Stimulated activated CD4-positive, alpha-beta T cell treated with anti-CD3 and anti-CD28 coated beads, Interleukin-1b, Interleukin-23, amount 100 ng/mL, for 24 hours (primary cell): ENCODE measurements around the gene HPCAL1.

Source experiments
- DNase-seq, 4 experiments: peaks; one replicate each; pipeline ENCODE4 v3.0.0-alpha.2; 2020; ENCODE audit warnings: low read depth in 4 of 4, low spot score in 1 of 4

HPCAL1 gene

DNA sequence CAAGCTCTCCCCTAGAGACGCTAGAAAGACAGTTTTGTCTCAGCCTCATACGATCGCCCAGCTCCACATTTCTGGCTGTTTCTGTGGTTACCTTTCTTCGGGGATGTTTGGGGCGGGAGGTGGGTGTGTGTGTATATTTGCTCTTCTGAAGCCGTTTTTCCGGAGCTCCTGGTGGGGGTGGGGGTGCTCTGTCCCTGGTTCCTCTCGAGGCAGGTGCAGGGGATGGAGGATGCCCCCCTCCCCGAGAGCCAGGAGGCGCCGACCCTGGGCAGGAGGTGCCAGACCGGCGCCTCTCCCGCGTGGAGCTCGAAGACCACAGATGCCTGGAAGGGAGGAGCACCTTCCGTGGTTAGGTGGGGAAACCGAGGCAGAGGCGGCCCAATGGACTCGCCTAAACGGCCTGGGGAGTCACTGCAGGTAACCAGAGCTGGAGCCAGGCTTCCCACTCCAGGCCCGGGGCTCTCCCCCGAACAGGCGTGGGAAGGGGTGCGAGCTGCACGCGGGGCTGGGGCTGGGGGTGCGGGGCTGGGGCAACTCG is 694 bp upstream of the HPCAL1 start:
- DNase-seq = no peak

DNA sequence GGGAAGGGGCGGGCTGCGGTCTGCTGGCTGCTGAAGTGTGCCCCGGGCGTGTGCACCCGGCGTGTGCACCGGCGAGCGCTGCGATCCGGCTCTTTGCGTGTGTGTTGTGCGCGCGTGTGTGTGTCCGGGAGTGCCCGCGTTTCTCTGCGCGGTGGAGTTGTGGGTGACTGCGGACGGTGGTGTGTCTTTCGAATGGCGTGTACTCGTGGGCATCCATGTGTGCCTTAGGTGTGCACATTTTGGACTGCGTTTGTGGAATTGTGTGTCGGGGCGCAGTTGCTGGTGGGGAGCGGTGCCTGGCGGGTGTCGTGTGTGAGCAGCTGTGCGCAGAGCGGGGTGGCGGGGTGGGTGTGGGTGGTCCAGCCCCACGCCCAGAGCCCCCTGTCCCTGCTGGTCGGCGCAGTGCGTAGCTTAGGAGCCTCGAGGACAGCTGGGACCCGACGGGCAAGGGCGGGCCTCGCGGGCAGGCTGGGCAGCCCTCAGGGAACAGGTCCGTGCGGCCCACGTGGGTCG is 533 bp downstream of the HPCAL1 start:
- DNase-seq = peak in 1 of 4 experiments; percentile 17

DNA sequence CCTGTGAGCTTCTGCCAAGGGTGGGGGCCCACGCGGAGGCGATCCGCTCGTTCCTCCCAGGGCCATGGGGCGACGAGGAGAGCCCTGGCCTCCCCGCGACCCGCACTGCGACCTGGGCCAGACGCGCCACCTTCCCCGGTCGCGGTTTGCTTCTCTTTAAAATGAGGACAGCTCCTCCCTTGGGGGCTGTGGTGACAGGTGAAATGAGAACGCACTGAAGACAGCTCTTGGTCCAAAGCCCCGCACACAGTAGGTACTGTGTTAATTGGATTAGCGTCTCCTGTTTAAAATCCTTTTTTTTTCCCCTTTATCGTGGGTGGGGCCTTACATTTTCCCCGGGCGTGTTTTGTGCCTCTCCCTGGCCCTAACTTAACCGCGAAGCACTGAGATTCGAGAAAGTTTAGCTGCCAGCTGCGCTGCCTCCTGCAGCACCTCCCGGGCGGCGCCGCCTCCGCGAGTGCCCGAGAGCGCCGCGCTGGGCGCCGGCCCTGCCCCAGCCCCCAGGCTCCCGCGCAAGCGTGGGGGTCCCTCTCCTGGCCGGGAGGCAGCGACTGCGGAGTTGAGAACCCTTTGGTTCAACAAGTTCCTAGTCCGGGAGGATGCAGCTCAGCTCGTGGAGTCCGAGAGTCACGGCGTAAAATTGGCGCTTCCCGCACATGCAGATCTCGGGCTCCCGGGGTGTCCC is 1.1 kb downstream of the HPCAL1 start:
- peak in 3 of 4 experiments; percentile 11 to 19 (median 16) for DNase-seq

DNA sequence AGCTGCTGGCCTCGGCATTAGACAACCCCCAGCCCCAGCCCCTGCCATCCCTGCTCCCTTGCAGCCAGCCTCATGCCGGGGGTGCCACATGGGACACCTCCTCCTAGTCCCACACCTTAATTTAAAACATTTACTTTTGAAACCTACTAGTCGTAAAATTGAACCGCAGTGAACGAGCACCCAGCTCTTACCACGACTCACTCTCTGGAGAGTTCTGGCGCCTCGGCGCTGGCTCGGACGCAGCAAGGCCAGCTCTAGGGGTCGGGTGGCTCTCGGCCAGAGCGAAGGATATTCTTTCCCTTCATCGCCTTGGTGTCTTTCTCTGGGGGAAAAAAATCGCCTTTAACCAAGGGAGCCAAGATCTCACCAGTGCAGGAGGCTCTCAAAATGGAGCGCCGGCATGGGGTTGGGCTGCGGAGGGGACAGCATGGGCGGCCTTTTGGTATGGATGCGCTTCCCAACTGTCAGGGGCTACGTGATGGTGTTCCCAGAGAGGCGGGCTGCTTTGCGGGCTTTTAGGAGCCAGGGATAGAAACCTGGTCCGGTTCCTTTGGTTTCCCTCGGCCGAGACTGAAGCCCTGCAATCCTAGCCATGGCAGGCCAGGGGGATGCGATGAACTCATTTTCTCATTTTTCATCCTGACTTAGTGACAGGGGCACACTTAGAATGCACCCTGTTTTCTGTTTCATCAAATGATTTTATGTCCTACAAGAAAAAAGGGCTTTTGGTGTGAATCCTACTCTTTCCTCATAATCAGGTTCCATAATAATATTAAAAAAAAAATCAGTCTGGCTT is 2.0 kb downstream of the HPCAL1 start:
- no peak for DNase-seq

DNA sequence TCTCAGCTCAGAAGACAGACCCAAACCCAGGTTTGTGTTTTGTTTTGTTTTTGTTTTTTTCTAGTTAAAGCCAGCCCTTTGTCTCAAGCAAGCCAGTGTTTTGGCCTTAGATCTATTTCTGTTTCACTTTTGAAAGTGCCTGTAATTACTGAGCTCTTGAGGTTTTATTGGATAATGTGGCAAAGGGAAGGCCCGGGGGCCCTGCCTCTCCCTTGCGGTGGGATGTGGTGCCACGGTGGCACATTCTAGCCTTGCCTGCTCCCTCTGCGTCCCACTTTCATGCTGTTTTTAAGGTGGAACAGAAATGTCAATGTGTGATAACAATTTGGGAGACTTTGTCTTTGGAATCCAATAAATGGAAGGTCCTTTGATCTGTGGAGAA is 2.5 kb downstream of the HPCAL1 start:
- DNase-seq = no peak

DNA sequence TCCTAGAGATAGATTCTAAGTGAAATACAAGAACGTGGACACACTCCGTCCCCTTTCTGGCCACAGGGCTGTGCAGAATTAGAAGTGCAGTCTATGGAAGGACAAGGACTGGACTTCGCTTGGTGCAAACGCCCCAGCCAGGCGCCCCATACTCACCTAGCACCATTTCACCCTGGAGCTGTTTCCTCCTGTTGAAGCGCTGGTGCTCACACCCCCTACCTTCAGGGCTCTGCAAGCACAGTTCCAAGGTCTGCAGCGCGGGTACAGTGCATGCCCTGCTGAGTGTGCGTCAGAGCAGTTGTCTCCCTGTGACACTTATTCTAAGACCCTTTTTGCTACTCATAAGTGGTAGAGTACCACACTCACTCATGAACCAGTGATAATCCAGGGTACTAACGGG is 3.0 kb downstream of the HPCAL1 start:
- DNase-seq = peak in 1 of 4 experiments; percentile 31

DNA sequence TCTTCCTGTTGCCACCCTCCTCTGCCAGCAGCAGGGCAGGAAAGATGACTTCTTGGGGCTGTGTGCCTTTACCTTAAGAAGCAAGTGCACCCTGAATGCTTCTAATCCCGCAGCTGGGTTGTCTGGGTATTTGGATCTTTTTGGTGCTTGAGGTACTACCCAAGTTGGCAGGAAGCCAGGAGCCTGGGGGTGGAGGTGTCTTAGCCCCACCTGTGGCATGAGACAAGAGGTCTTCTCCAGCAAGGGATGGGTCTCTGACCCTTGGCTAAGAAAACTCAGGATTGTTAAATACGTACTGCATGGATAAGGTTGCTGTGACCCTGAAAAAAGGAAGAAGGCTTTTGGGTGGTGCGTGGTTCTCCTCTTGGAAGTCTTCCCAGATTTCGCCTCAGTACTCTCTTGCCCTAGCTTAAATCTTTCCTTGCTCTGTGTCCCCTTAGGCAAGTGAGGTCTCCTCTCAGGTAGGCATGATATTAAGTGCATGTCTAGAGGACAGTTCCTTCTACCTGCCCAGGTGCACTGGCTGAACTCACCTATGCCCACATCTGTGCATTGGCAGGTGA is 4.3 kb downstream of the HPCAL1 start:
- no peak for DNase-seq

DNA sequence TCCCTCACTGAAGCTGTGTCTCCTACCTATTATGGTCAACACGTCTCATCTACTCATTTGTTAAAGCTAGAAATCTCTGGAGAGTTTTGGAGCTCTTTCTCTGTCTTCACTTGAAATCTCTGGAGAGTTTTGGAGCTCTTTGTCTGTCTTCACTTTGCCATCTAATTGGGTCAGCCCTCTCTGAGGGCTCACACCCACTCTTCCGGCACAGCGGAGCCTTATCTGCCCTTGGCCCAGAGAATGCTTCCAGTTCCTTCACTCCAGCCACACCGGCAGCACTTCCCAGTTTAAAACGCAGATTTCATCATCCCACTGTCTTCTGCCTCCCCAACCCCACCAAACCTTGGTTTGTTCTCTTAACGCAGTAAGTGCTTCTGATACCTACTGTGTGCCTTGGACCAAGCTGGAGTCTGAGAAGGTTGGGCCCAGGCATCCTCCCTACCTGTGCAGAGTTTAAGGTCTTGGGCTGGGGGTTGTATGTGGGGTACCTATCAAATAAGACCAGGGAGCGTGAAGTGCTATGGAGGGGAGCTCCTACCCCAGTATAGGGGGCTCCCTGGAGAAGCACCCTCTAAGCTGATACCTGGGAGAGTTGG is 5.0 kb downstream of the HPCAL1 start:
- no peak for DNase-seq

DNA sequence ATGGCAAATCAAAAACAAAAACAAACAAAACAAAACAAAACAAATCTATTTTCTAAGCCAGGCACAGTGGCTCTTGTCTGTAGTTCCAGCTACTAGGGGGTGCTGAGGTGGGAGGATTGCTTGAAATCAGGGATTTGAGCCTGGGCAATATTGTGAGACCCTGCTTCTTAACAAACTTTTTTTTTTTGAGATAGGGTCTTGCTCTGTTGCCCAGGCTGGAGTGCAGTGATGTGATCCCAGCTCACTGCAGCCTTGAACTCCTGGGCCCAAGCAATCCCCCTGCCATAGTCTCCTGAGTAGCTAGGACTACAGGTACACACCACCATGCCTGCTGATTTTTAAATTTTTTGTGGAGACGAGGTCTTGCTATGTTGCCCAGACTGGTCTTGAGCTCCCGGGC is 6.2 kb downstream of the HPCAL1 start:
- no peak for DNase-seq

DNA sequence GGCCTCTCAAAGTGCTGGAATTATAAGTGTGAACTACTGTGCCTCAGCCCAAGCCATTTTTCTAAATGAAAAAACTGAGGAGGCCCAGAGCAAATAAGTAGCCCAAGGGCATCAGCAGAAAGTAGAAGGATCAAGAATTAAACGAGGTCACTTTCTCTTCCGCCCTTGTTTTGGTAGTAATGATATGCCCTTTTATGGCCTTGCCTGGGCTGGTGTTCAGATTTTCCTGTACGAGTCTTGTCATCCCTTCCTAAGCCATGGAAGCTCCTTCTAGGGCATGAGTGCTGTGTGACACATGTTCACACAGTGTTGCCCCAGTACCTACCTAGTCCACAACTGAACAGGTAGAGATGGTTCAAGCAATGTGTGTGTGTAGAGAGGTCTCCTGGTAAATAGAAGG is 6.6 kb downstream of the HPCAL1 start:
- DNase-seq = no peak

DNA sequence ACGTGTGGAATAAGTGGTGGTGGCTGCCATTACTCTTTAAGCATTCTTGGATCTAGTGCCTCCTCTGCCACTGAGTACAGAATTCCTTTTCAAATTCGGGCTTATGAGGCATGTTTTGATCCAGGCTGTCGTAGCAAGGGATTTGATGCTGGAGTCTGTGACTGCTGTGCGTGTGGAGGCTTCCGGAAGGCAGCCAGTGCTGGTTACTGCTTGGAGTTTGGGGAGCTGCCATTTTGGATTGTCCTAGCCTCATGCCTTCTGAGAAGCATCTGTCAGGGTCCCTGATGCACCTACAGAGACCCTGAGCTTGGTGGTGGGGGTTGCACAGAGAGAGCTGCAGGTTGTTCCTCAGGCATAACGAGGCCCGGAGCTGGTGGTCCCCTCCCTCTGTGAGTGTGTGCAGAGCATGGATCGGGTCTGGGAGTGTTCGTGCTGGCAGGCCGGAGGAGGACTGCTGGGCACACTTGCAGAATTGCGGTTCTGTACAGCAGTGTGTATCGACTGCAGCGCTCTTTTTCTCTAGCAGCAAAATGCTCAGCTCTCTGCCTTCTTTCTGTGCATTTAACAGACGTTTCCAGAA is 7.7 kb downstream of the HPCAL1 start:
- DNase-seq = no peak

DNA sequence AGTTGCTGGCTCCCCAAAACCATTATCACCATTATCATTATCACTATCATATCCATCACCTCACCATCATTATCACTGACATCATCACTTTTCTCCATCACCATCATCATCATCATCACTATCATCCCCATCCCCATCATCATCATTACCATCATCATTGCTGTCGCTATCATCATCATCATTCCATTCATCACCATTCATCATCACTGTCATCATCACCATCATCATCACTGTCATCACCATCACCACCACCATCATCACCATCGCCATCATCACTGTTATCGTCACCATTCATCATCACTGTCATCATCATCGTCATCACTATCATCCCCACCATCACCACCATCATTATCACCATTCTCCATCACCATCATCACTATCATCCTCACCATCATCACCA is 9.0 kb downstream of the HPCAL1 start:
- no peak for DNase-seq

DNA sequence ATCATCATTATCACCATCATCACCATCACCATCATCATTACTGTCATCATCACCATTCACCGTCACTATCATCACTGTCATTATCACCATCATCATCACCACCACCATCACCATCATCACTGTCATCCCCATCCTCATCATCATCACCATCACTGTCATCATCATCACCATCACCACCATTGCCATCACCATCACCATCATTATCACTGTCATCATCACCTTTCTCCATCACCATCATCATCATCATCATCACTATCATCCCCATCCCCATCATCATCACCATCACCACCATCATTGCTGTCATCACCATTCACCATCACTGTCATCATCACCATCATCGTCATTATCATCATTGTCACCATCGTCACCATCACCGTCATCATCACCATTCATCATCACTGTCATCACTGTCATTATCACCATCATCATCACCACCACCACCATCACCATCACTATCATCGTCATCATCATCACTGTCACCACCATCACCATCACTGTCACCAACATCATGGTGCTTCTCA is 9.8 kb downstream of the HPCAL1 start:
- DNase-seq = no peak

DNA sequence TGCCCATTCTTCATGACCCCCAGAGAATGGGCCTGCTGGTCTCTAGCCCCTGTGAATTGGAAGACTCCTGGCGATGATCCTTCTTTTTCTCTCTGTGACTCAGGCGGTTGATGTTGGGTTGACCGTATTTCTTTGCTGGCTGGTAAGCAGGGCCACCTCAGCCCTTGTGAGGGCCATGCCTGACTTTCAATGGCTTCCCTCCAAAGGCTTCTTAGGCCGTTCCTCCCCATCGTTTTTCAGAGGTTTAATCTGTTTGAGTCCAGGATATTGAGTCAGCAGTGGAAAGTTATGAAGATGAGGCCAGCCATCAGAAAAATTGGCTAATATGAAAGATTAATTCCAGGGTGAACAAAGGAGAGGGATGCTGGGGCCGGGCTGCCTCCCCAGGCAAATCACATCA is 13.6 kb downstream of the HPCAL1 start:
- no peak for DNase-seq

DNA sequence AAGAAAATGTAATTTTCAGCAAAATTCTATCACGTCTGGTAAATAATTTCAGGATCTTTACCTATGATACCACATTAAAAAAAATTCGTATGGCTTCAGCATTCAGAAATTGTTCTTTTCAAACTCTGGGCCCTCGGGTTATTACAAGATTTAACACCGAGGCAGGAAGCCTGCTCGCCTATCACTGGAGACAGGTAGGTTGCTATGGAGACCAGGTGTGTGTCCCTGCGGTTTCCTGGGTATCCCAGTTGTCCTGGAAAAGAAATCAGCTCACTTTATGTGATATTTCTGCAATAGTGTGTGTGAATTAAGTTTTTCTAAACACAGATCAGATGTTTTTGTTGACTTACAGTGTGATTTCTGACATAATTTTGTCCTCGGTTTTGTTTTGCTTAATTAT is 14.2 kb downstream of the HPCAL1 start:
- DNase-seq = no peak

DNA sequence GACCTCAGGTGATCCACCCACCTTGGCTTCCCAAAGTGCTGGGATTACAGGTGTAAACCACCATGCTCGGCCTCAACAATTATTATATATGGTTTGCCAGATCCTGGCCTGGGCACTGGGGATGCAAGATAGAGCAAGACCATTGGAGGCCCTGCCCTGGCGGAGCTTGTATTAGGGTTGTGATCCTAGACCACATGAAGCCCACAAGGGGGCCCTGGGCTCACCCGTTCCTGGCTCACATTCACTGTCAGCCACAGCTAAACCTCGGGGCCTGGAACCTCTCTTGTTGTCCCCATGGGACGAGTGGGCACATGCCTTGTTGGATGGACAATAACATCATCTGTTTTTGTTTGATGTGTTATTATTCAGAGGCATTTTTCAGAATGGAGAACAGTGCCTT is 14.9 kb downstream of the HPCAL1 start:
- no peak for DNase-seq

DNA sequence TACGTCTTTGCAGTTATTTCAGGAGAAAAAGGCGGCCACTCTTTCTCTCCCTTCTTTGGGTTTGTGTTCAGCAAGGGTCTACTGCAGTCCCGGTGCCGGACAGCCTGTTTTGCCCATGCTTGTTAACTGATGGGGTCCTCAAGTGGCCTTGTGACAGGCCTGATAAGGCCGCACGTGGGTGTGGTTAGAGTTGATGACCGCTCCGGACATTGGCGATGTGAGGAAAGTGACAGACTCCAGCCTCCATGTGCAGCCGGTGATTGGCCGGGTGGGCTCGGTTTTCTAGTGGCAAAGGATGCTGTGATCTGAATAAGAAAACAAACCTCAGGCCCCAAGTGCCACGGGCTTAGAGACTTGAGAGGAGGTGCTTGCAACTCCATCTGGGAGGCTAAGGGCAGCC is 15.6 kb downstream of the HPCAL1 start:
- no peak for DNase-seq

DNA sequence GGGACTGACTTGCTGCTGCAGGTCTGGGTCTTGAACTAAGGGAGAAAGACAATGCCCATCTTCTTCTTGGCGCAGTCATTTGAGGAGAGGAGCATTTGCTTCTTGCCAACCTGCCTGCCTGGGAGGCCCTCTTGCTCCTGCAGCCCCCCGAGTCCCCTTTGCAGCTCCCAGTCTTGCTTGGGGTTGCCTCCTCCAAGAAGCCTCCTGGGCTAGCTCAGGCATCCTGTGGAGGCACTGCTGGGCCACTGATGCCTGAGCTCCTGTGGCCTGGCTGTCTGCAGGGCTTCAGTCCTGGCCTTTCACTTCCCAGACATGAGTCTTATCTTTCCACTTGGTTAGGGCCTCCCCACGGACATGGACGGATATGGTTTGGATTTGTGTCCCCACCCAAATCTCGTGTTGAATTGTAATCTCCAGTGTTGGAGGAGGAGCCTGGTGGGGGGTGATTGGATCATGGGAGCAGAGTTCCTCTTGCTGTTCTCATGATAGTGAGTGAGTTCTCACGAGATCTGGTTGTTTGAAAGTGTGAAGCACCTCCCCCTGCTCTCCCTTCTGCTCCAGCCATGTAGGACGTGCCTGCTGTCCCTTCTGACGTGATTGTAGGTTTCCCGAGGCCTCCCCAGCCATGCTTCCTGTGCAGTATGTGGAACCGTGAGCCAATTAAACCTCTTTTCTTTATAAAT is 17.3 kb downstream of the HPCAL1 start:
- no peak for DNase-seq

DNA sequence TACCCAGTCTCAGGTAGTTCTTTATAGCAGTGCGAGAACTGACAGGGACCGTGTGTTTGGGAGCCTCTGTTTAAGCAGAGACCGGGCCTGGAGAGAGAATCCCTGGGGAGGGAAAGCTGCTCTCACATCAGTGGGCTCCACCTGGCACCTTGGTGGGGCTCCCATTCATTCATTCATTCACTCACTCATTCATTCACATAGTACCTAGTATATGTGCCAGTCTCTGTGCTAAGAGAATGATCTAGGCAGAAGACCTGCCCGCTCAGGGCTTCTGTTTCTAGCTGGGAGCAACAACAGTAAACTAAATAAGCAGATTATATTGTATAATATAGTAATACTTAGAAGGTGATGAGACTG is 17.8 kb downstream of the HPCAL1 start:
- DNase-seq = no peak

DNA sequence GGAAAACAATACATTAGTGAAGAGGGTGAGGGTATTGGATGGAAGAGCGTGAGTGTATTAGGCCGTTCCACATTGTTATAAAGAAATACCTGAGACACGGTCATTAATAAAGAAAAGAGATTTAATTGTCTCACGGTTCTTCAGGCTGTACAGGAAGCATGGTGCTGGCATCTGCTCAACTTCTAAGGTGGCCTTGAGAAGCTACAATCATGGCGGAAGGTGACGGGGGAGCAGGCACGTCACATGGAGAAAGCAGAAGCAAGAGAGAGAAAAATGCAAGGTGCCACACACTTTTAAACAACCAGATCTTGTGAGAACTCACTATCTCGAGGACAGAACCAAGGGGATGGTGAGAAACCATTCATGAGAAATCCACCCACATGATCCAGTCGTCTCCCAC is 18.2 kb downstream of the HPCAL1 start:
- DNase-seq = no peak

DNA sequence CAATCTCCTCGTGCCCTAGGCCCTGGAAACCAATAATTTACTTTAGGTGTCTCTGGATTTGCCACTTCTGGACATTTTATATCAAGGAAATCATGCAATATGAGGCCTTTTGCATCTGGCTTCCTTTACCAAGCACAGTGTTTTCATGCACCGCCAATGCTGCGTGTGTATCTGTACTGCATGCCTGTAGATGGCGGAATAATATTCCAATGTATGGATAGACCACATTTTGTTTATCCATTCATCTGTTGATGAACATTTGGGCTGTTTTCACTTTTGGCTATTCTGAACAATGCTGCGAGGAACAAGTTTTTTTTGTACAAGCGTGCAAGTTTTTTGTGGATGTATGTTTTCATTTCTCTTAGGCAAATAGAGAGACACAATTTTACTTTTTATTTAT is 18.9 kb downstream of the HPCAL1 start:
- DNase-seq = no peak
